GM10847 (cell line): ENCODE data around the gene DENND2D.

Source experiments
- POLR2A ChIP-seq: IDR thresholded peaks from 2 replicates; pipeline ENCODE4 v1.6.1; 2011; ENCODE audit not compliant: insufficient read length; ENCODE audit errors: extremely low read depth

Gene DENND2D

GRCh38 chr1:111225717-111226400 lies 25.4 kb upstream of the DENND2D start:
- no peak for TF ChIP-seq POLR2A

GRCh38 chr1:111225091-111225490 lies 24.6 kb upstream of the DENND2D start:
- no peak for TF ChIP-seq POLR2A

GRCh38 chr1:111223126-111223685 lies 22.8 kb upstream of the DENND2D start:
- no peak for TF ChIP-seq POLR2A

- no peak for TF ChIP-seq POLR2A
Measured at GRCh38 chr1:111222308-111223125, 22.1 kb upstream of the DENND2D start.

GRCh38 chr1:111221633-111222291 lies 21.3 kb upstream of the DENND2D start:
- no peak for TF ChIP-seq POLR2A

GRCh38 chr1:111221276-111221632 lies 20.8 kb upstream of the DENND2D start:
- TF ChIP-seq POLR2A = no peak

GRCh38 chr1:111220302-111220890 lies 19.9 kb upstream of the DENND2D start:
- TF ChIP-seq POLR2A = no peak

GRCh38 chr1:111219557-111220286 lies 19.3 kb upstream of the DENND2D start:
- no peak for TF ChIP-seq POLR2A

GRCh38 chr1:111218701-111219556 lies 18.5 kb upstream of the DENND2D start:
- no peak for TF ChIP-seq POLR2A

GRCh38 chr1:111217183-111217910 lies 16.9 kb upstream of the DENND2D start:
- no peak for TF ChIP-seq POLR2A

GRCh38 chr1:111216751-111217150 lies 16.3 kb upstream of the DENND2D start:
- TF ChIP-seq POLR2A = no peak

GRCh38 chr1:111214884-111215283 lies 14.4 kb upstream of the DENND2D start:
- no peak for TF ChIP-seq POLR2A
